BLaER1 (cell line): ENCODE results near the gene GSTM1.

Experiments used
- H3K27ac ChIP-seq: shearing (Covaris generic); formaldehyde crosslinking; 2 replicates; pipeline ENCODE4 v1.8.1; 2022
- H3K27me3 ChIP-seq: shearing (Covaris generic); formaldehyde crosslinking; 2 replicates; pipeline ENCODE4 v1.8.1; 2022
- H3K36me3 ChIP-seq: shearing (Covaris generic); formaldehyde crosslinking; 2 replicates; pipeline ENCODE4 v1.8.1; 2022
- H3K4me1 ChIP-seq: shearing (Covaris generic); formaldehyde crosslinking; 2 replicates; pipeline ENCODE4 v1.8.1; 2022
- H3K4me2 ChIP-seq: shearing (Covaris generic); formaldehyde crosslinking; 2 replicates; pipeline ENCODE4 v1.8.1; 2022
- H3K4me3 ChIP-seq: shearing (Covaris generic); formaldehyde crosslinking; 2 replicates; pipeline ENCODE4 v1.8.1; 2022
- H3K9ac ChIP-seq: shearing (Covaris generic); formaldehyde crosslinking; 2 replicates; pipeline ENCODE4 v1.8.1; 2022
- H3K9me3 ChIP-seq: shearing (Covaris generic); formaldehyde crosslinking; 2 replicates; pipeline ENCODE4 v1.8.1; 2022
- H4K20me1 ChIP-seq: shearing (Covaris generic); formaldehyde crosslinking; 2 replicates; pipeline ENCODE4 v1.8.1; 2022
- Cebpa-rat ChIP-seq: shearing (Covaris generic); IDR thresholded peaks from 2 replicates; pipeline ENCODE4 v1.8.1; 2022

GSTM1 gene

DNA sequence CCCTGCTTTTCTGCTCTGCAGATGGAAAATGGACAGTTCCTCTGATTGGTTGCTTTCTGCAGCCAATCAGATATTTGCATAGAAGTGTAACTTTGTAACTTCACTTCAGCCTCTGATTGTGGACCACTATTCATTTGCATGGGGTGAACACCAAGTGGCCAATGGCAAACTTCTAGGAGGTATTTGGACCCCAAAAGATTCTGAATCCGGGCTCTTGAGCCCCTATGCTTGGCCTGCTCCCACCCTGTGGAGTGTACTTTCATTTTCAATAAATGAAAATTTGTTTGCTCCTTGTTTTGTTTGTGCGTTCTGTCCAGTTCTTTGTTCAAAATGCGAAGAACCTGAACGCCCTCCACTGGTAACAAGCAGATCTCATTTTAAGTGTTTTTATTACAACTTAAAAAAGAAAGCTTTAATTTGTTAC, 38.1 kb upstream of the GSTM1 start:
- H4K20me1 ChIP-seq: no peaks in the 10 kb centered on the region
- H3K4me2 ChIP-seq: peak overlapping the region; percentile 24; the same call in 1 of the 2 replicates
- no peaks in the 10 kb centered on the region for H3K9me3 ChIP-seq
- H3K36me3 ChIP-seq: no peaks in the 10 kb centered on the region
- TF ChIP-seq Cebpa-rat: no peak
- H3K4me3 ChIP-seq: no peak overlapping the region
- peaks cover 4% of the 10 kb centered on the region for H3K4me1 ChIP-seq
- no peak overlapping the region for H3K9ac ChIP-seq
- H3K27ac ChIP-seq: no peak overlapping the region
- no peaks in the 10 kb centered on the region for H3K27me3 ChIP-seq

DNA sequence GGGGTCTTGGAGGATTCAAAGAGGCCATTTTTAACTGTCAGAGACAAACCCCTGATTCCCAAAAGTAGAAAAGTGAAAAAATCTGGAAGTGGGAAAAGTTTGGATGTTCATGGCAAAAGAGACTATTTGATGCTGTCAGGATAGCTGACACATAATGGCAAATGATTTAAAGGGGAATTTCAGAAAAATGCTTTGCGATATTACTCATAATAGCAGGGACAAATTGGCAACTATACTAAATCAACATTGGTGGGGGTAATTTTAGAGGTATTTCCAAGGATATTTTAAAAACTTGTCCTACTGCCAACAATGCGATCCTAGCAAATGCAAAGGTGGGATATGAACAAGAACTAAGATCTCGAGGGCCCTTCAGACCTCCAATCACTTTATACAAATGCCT, 37.0 kb upstream of the GSTM1 start:
- Histone ChIP-seq H3K4me2 (no peak overlapping the region), H4K20me1 (no peaks in the 10 kb centered on the region), H3K4me1 (peaks cover 15% of the 10 kb centered on the region), H3K9me3 (no peaks in the 10 kb centered on the region), H3K27ac (no peak overlapping the region), H3K36me3 (no peaks in the 10 kb centered on the region), H3K27me3 (no peaks in the 10 kb centered on the region), H3K4me3 (no peak overlapping the region), H3K9ac (no peak overlapping the region)
- no peak for TF ChIP-seq Cebpa-rat

DNA sequence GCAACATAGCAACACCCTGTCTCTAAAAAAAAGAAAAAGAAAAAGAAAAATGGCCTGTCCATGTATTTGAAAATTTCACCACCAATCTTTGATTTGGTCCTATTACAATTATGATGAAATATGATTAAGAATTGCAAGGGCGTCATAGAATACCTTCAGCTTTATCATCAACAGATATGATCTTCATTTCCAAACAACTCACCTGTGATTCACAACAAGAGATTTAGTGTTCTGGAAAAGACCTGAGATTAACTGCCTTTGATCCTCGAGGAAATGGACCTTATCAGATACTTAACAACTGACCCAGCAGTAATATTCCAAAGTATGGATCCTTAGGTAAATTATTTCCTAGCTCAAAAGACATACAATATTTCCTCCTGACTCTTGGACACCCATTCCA, 35.2 kb upstream of the GSTM1 start:
- Histone ChIP-seq H3K4me2 (no peak overlapping the region), H3K27me3 (no peaks in the 10 kb centered on the region), H3K27ac (no peak overlapping the region), H3K36me3 (no peaks in the 10 kb centered on the region), H3K4me3 (no peak overlapping the region), H3K9me3 (no peaks in the 10 kb centered on the region), H4K20me1 (no peaks in the 10 kb centered on the region), H3K9ac (no peak overlapping the region), H3K4me1 (peaks cover 24% of the 10 kb centered on the region)
- TF ChIP-seq Cebpa-rat: no peak

DNA sequence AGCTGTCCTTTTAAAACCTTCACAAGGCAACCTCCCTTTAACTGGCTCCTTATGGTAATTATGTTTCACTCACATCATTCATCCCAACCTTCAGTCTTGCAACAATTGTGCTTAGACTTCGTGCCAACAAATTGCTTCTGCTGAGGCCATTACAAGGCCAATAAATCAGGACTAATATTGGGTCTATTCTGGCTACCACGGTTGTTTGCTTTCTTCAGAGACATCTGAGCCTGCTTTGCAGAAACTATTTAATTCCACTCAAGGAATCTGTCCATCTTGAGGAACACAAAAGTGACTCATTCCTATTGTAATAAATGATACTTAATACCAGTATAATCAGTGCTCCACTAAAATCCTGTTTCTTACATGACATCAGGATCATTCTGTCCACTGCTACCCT, 34.3 kb upstream of the GSTM1 start:
- Histone ChIP-seq H3K36me3 (no peaks in the 10 kb centered on the region), H3K27me3 (no peaks in the 10 kb centered on the region), H3K9ac (no peak overlapping the region), H3K4me2 (no peak overlapping the region), H3K9me3 (no peaks in the 10 kb centered on the region), H3K4me1 (peaks cover 26% of the 10 kb centered on the region), H4K20me1 (no peaks in the 10 kb centered on the region), H3K27ac (no peak overlapping the region), H3K4me3 (no peak overlapping the region)
- TF ChIP-seq Cebpa-rat: no peak

DNA sequence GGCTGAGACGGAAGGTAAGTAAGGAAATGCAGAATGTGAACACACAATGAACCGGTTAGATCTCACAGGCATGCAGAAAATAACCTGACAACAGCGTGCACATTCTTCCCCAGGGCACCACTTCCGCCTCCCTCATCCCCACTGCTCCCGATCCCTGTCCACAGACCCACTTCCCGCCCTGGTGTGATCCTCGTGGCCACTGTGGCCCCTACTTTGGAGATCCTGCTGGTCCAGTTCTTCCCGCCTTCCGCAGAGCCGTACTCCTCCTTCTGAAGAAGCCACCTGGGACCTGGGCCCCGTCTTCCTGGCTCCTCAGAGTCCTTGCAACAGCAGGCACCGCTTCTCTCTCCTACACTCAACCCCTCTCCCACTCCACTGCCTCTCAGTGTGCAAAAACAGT, 33.1 kb upstream of the GSTM1 start:
- Histone ChIP-seq H3K4me3 (no peak overlapping the region), H4K20me1 (no peaks in the 10 kb centered on the region), H3K27me3 (no peaks in the 10 kb centered on the region), H3K36me3 (peaks cover 5% of the 10 kb centered on the region; the same call in 1 of the 2 replicates), H3K27ac (no peak overlapping the region), H3K9ac (no peak overlapping the region), H3K4me2 (peak overlapping the region; percentile 94), H3K9me3 (no peaks in the 10 kb centered on the region), H3K4me1 (peaks cover 39% of the 10 kb centered on the region)
- no peak for TF ChIP-seq Cebpa-rat

DNA sequence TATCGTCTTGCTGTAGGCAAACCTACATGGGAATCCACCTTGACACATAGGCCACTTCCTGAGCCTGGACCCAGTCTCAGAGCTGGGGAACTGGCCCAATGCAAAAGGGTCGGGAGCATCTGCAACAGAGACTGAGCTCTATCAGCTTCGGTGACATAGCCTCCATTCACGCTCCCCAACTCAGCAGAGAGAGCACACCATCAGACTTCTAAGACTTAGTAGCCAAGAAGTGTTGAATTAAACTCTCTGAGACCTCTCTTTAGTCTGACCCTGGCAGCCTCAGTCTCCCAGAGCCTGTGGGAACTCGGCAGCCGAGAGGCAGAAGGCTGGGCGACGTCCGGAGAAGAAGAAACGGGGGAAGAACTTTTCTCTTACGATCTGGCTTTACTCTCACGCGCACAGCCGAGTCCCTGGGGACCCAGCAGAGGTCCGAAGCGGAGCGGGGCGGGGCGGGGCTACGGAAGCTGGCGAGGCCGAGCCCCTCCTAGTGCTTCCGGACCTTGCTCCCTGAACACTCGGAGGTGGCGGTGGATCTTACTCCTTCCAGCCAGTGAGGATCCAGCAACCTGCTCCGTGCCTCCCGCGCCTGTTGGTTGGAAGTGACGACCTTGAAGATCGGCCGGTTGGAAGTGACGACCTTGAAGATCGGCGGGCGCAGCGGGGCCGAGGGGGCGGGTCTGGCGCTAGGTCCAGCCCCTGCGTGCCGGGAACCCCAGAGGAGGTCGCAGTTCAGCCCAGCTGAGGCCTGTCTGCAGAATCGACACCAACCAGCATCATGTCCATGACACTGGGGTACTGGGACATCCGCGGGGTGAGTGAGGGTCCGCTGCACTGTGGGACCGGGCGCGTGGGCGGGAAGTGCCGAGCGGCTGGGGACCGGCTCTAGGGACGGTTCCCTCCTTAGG, 31.8 kb upstream of the GSTM1 start, which contains the start of gene GSTM4:
Gene GSTM4 (plus strand): TSS at position 485 of the 905 bp plus-strand sequence. CDS start 291 bp downstream, at position 776.
- Histone ChIP-seq H3K27ac (peak within 1 kb of the TSS; percentile 72), H4K20me1 (no peaks in the 10 kb centered on the region), H3K4me3 (peak within 1 kb of the TSS; percentile 72), H3K9ac (peak within 1 kb of the TSS; percentile 77), H3K4me1 (peaks cover 50% of the 10 kb centered on the region), H3K36me3 (peaks cover 5% of the 10 kb centered on the region; the same call in 1 of the 2 replicates), H3K4me2 (peak within 1 kb of the TSS; percentile 94), H3K27me3 (no peaks in the 10 kb centered on the region), H3K9me3 (no peaks in the 10 kb centered on the region)
- no peak for TF ChIP-seq Cebpa-rat

DNA sequence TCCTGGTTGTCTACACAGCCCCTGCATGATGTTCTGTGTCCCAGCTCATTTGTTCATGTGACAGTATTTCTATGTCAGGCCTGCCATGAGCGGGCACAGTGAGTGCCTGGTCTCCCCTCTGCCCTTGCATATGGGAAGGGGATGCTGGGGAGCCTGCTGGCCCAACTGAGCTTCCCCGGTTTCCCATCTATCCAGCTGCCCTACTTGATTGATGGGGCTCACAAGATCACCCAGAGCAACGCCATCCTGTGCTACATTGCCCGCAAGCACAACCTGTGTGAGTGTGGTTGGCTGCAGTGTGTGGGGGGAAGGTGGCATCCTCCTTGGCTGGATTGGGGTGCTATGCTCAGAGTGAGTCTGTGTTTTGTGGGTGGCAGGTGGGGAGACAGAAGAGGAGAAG, 30.2 kb upstream of the GSTM1 start:
- peaks cover 50% of the 10 kb centered on the region for H3K4me1 ChIP-seq
- no peaks in the 10 kb centered on the region for H4K20me1 ChIP-seq
- no peaks in the 10 kb centered on the region for H3K27me3 ChIP-seq
- H3K9me3 ChIP-seq: no peaks in the 10 kb centered on the region
- H3K9ac ChIP-seq: no peak overlapping the region
- H3K36me3 ChIP-seq: peaks cover 5% of the 10 kb centered on the region; the same call in 1 of the 2 replicates
- no peak overlapping the region for H3K4me3 ChIP-seq
- no peak for TF ChIP-seq Cebpa-rat
- no peak overlapping the region for H3K27ac ChIP-seq
- peak overlapping the region; percentile 94 for H3K4me2 ChIP-seq

DNA sequence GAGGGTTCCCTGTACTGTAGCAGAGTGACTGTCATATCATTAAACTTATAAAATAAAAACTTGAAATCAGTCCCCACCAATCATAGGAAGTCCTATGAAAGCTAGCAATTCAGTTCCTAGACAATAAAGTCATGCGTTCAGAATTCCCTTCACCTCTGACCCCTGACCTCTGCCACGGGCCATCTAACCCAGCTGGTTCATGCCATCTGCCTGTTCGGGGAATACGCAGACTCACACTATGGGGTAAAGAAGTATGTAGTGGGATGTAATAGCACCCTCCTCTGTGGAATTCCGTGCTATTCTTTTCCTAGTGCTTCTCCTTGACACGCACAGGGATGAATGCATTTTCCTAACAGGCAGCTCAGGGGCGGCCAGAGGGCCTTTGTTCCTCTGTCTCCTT, 29.6 kb upstream of the GSTM1 start:
- no peak overlapping the region for H3K9ac ChIP-seq
- no peaks in the 10 kb centered on the region for H3K27me3 ChIP-seq
- no peak for TF ChIP-seq Cebpa-rat
- H3K27ac ChIP-seq: no peak overlapping the region
- H3K9me3 ChIP-seq: no peaks in the 10 kb centered on the region
- no peak overlapping the region for H3K4me3 ChIP-seq
- H3K4me2 ChIP-seq: no peak overlapping the region
- H3K4me1 ChIP-seq: peaks cover 50% of the 10 kb centered on the region
- no peaks in the 10 kb centered on the region for H4K20me1 ChIP-seq
- H3K36me3 ChIP-seq: peaks cover 5% of the 10 kb centered on the region; the same call in 1 of the 2 replicates

DNA sequence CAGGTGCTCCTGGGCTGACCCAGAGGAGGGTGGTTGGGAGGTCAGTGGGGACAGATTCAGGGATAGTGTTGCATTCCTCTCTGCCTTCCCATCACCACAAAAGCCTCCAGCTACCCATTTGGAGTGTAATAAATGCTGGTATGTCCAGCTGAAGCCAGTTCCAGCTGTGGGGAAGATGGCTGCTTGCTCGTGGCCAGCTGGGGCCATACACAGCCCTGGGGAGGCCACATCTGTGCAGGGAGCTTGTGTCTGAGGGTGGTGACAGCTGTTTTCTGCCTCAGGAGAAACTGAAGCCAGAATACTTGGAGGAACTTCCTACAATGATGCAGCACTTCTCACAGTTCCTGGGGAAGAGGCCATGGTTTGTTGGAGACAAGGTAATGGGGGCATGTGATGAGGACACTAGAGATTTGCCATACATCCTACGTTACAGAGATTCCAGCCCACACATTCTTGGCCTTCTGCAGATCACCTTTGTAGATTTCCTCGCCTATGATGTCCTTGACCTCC, 29.0 kb upstream of the GSTM1 start:
- H3K4me3 ChIP-seq: no peak overlapping the region
- no peak overlapping the region for H3K4me2 ChIP-seq
- peaks cover 5% of the 10 kb centered on the region; the same call in 1 of the 2 replicates for H3K36me3 ChIP-seq
- no peak overlapping the region for H3K9ac ChIP-seq
- peaks cover 50% of the 10 kb centered on the region for H3K4me1 ChIP-seq
- no peaks in the 10 kb centered on the region for H3K9me3 ChIP-seq
- TF ChIP-seq Cebpa-rat: no peak
- no peak overlapping the region for H3K27ac ChIP-seq
- no peaks in the 10 kb centered on the region for H4K20me1 ChIP-seq
- H3K27me3 ChIP-seq: no peaks in the 10 kb centered on the region

DNA sequence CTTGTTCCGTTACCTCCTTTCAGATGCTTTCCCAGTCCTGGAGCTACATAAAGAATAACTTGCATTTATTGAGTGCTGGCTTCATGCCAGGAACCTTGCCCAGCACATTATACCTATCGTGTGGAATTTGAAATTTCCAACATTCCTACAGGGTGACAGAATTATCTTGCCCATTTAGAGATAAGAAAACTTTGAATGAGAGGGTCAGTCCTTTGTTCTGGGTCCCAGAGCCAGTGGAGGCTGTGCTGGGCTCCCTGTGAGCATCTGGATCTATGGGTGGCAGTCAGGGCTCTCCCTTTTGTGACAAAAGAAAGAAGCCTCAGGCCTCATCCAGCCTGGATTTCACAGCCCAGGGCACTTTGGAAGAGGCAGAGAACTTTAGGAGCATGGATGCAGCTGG, 28.5 kb upstream of the GSTM1 start:
- Histone ChIP-seq H3K27ac (no peak overlapping the region), H3K36me3 (peaks cover 5% of the 10 kb centered on the region; the same call in 1 of the 2 replicates), H3K9ac (no peak overlapping the region), H3K4me3 (no peak overlapping the region), H3K9me3 (no peaks in the 10 kb centered on the region), H3K4me1 (peaks cover 50% of the 10 kb centered on the region), H4K20me1 (no peaks in the 10 kb centered on the region), H3K4me2 (peak overlapping the region; percentile 49), H3K27me3 (no peaks in the 10 kb centered on the region)
- no peak for TF ChIP-seq Cebpa-rat
